SK-N-MC (cell line): ENCODE measurements around the gene EIF4EBP2.

Source experiments
- DNase-seq: peaks from one replicate; pipeline ENCODE4 v3.0.0-alpha.2; 2011; ENCODE audit warnings: low read depth, low spot score
- H3K27ac ChIP-seq: fragments of 200-600 bp; sonication (generic); 2 replicates; pipeline ENCODE4 v1.5.1; 2016; ENCODE audit warnings: mixed run types
- H3K36me3 ChIP-seq: fragments of 200-600 bp; sonication (generic); 2 replicates; pipeline ENCODE4 v1.6.1; 2017; ENCODE audit warnings: antibody characterized with exemption, low read length, mixed read lengths; ENCODE audit not compliant: insufficient read depth
- H3K4me3 ChIP-seq: fragments of 200-600 bp; sonication (generic); 2 replicates; pipeline ENCODE4 v1.5.1; 2016
- H3K9ac ChIP-seq: fragments of 200-600 bp; sonication (generic); 2 replicates; pipeline ENCODE4 v1.8.0; 2017; ENCODE audit warnings: mixed run types, mixed read lengths; ENCODE audit not compliant: insufficient read length
- H3K9me3 ChIP-seq: fragments of 200-600 bp; sonication (generic); 2 replicates; pipeline ENCODE4 v1.6.1; 2017; ENCODE audit warnings: low read depth, mild to moderate bottlenecking, antibody characterized with exemption, low read length, moderate library complexity, mixed read lengths
- EZH2 ChIP-seq: fragments of 200-600 bp; sonication (generic); IDR thresholded peaks from one replicate; pipeline ENCODE4 v1.6.1; 2017; ENCODE audit warnings: antibody characterized with exemption
- FOXP2 ChIP-seq: optimal IDR thresholded peaks from 2 replicates; pipeline ENCODE3; 2011; ENCODE audit warnings: mild to moderate bottlenecking, moderate library complexity; ENCODE audit not compliant: insufficient read depth; ENCODE audit errors: extremely low read length, control extremely low read depth
- POLR2AphosphoS5 ChIP-seq: IDR thresholded peaks from 2 replicates; pipeline ENCODE4 v1.6.1; 2012; ENCODE audit warnings: mild to moderate bottlenecking, low read depth, low read length, borderline replicate concordance

The EIF4EBP2 gene

DNA sequence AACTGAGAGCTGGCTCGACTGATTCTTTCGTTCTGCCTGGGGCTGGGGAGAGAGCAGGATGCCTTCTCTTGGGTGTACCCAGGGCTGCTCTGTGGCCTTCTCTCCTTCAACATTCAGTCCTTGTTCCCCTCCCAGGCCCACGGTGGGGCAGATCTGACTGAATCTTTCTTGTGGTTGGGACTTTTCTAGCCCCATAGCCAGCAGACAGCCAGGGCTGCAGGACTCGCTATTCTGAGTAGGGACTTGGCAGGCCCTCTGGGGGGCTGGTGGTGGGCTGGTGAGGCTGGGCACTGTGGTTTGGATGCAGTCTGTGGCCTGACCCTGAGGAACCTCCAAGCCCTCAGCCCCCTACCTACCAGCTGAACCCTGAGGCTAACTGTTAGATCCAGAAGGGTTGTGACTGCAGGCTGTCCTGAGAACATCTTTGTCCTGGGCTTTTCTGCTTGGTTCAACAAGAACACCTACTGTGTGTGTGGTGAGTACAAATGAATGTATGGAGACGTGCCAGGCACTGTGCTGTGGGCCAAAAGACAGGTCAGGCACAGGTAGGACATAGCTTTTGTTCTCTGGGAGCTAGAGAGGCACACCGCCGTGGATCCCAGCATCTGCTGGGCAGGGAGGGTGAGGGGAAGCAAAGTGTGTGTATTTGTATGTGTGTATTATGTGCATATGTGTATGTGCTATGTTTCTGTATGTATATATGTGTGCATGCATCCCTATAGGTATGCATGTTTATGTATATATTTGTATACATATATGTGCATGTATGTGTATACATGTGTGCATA is 72.5 kb downstream of the EIF4EBP2 start:
- Histone ChIP-seq H3K27ac (no peak overlapping the region), H3K36me3 (no peaks in the 10 kb centered on the region), H3K4me3 (no peak overlapping the region), H3K9ac (no peak overlapping the region), H3K9me3 (no peaks in the 10 kb centered on the region)
- TF ChIP-seq POLR2AphosphoS5 (no peak), FOXP2 (no peak), EZH2 (no peak)
- no peak for DNase-seq

DNA sequence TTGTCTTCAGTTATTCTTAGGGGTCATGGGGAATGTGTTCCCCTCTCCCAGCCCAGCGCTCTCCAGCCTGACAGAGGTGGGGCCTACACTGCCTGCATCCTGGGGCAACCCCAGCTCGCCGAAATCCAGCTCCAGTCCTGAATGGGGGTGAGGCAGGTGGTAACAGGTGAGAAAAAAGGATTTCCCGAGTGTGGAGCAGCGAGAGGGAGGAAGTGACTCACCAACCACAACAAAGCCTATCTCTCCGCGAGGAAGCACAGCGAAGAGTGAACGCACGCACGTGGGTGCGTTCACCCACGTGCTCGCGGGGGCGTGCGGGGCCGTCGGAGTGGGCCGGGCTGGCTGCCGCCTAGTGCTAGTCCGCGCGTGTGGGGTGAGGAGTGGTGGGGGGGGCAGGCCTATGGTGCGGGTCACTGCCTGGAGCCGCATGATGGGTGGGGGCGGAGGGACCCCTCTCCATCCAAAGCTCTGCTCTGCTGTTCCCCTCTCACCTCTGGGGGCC is 73.8 kb downstream of the EIF4EBP2 start:
- H3K9me3 ChIP-seq, result no peaks in the 10 kb centered on the region
- no peaks in the 10 kb centered on the region for H3K36me3 ChIP-seq
- no peak for TF ChIP-seq FOXP2
- no peak for TF ChIP-seq POLR2AphosphoS5
- no peak for TF ChIP-seq EZH2
- peak overlapping the region; percentile 45 for H3K9ac ChIP-seq
- H3K27ac ChIP-seq, result no peak overlapping the region
- no peak for DNase-seq
- peak overlapping the region; percentile 79 for H3K4me3 ChIP-seq
